Activated CD8-positive, alpha-beta memory T cell treated with anti-CD3 and anti-CD28 coated beads, Interleukin-2, amount 50 U/mL, for 48 hours (primary cell): ENCODE measurements around the gene HOXA13.

Experiments used
- DNase-seq: peaks from one replicate; pipeline ENCODE4 v3.0.0-alpha.2; 2020

The HOXA13 gene

DNA sequence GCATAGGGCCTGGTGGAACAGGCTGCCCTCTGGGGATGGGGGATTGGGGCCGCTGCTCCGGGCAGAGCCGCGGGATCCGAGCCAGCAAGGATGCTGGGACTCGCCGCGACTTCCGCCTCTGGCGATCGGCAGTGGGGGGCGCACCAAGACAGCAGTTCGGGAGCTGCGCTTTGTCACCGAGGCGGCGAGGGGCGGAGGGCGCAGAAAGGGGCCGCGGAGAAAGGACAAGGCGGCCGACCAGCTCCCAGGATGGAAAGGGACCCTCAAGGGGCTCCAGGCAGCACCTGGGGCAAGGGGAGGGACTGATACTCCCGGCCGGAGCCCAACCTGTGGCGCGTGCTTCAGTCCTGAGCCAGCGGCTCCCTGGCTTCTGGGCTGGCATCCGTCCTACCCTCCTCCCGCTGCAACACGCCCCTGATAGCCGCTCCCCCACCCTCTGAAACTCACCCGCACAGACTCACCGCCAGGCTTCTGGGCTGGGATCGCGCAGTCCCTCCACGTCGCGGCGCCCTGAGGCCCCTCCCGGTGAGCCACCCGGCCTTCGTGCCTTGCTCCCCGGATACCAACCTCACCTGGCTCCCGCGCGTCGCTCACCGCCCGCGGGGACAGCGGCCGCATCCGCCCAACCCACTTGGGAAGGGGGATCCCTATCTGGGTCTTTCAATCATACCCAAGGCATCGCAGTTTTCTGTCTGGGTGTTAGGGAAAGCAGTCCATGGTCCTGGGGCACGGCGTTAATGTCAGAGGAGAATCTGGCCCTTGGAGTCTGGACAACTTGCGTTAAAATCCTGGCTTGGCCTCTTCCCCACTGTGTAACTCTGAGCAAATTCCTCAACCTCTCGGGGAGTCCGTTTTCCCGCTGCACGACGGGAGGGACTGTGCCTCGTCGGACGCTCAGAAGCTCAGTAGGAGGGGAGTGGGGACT is 35.8 kb upstream of the HOXA13 start:
- no peak for DNase-seq

DNA sequence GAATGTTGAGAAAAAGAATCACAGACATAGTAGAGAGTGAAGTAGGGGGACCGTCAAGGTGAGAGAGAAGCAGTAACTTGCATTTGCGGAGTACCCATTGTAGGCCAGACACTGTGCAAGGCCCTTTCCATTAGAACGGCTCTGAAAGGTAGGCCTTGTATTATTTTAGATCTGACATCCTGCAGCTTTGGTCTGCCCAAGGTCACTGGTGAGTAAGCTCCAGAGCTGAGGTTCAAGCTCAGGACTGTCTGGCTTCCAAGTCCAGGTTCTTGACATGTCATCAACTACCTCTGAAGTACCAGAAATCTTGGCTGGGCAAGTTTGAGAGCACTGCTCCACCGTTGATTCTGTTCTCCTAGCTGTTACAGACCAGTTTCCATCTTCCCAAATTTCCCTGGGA is 29.6 kb upstream of the HOXA13 start:
- no peak for DNase-seq

DNA sequence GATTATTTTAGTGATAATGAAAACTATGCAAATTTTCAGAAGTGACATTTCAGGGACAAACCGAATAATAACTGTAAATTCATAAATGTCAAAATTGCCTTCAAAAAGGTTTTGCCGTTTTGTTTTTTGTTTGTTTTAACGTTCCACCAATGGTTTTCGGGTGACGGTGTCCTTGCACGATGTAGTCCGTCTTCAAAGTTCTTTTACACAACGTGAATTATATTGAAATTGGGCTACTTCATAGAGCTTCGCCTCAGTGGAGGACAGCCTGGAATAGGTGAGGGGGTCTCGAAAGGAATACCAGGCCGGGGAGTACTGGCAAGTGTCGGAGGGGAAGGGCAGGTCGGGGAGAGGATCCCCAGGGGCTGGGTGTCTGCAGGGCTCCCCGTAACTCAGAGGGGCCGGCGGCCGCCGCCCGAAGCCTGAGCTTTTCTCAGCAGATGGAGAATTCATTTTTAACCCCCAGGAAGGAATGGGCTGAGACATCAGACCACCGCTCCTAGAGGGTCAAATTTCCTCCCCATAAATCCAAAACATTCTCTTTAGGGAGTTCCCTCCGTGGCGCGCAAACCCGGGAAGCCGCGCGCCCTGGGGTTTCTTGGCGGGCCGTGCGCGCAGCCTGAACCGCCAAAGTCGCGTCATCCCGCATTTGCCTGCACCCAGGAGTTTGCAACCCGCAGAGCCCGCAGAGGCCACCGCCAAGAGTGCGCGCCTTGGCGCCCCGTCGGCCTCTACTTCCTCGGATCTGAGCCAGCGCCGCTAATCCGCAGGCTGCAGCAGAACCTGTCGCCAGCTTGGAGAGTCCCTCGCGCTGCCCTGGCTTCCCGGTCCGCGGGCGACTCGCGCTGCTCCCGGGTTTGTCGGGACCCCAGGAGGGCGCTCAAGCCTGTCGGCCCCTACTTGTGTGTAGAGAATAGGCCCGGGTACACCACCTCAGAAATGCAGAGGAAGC is 25.4 kb upstream of the HOXA13 start:
- DNase-seq: no peak

DNA sequence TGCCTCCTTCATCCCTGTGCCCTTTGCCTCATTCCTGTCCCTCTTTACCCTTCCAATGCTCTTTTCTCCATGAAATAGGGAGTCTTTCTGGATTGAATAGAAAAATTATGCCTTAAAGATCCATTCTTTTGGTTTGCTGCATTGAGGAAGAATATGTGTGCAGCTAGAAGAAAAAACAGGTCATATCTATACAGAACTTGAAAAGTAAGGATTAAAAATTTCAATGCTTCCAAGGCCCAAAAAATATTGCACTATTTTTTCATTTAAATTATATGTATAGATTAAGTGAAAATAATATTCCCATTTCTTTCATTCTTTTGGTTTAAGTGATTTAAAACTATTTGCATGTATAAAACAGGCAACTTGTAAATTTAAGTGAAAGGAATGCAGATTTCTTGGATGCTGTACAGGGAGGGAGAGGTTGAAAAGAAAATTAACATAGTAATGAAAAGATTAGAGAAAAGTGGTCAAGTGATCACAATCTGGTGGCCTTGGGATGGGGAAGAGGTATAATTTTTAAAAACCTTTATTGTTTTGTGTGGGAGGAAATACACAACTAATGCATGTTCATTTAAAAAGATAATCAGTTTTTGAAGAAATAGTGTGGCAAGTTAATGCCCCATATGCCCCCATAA is 24.2 kb upstream of the HOXA13 start:
- no peak for DNase-seq

DNA sequence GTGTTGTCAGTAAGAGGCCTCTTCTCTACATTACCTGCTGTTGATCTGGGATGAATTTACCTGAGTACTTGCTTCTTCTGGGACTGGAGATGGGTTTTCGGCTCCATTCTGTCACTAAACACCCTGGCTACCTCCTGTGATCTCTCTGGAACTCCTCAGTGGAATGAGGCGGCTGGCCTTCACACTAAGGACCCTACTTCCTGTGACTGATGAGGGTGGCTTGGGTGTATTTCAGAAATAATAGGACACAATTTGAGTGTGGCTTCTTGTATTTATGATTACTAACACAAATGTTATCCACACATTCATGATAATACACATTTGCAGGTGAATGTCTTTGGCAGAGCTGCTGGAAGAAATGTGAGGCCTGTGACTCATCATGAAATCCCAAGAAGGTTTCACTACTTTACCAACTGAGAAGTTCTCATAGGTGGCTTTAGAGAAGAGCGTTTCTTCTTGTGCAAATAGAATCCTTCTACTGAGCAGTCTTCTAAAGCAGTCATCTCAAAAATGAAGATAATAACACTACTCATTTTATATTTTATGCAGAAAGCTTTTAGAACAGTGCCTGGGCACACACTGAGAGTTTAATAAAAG is 21.4 kb upstream of the HOXA13 start:
- no peak for DNase-seq

DNA sequence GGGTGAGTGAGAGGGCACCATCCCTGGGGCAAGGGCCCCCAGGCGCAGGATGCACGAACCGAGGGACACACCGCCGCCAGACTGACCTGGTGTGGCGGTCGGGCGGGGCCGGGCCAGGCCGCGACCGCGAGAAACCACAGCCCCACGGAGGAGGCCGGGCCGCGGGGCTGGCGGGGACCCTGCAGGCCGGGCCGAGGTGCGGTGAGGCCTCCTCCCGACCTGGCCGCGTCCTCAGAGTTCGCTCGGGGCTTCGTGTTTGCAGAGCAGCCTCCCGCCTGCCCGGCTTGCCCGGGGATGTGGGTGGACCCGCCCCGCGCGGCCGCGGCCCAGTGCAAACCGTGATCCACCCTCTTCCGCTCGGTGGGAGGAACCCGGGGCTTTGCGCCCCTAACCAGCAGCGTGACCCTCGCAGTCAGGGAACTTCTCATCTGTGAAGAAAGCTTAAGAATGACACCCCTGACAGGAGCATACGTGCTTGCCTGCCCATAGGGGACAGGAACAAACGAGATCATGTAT is 20.6 kb upstream of the HOXA13 start:
- DNase-seq: no peak

DNA sequence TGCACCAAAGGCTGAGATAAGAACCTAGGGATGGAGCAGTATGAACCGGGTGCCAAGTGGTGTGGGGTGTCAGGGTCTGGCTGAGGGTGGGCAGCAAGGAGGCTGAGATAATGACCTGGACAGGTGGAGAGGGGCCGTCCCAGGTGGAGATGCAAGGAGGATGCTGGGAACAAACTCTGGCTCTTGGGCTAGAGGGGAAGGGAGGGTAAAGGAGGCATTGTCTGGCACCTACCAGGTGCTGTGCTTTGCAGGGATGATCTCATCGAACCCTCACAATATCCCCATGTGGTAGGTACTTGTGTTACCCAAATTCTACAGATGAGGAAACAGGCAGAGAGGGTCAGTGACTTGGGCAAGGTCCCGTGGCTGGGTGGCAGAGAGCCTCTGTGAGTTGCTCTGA is 19.9 kb upstream of the HOXA13 start:
- no peak for DNase-seq

DNA sequence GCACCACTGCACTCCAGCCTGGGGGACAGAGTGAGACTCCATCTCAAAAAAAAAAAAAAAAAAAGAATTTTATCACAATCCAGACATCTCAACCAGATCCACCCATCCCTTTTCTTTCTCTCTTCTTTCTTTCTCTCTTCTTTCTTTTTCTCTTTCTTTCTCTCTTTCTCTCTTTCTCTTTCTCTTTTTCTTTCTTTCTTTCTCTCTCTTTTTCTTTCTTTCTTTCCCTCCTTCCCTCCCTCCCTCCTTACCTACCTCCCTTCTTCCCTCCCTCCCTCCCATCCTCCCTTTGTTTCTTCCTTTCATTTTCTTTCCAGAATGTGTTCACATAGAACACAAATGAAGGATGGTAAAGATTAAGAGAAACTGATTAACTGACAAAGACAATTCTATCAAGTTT is 18.1 kb upstream of the HOXA13 start:
- DNase-seq: no peak

DNA sequence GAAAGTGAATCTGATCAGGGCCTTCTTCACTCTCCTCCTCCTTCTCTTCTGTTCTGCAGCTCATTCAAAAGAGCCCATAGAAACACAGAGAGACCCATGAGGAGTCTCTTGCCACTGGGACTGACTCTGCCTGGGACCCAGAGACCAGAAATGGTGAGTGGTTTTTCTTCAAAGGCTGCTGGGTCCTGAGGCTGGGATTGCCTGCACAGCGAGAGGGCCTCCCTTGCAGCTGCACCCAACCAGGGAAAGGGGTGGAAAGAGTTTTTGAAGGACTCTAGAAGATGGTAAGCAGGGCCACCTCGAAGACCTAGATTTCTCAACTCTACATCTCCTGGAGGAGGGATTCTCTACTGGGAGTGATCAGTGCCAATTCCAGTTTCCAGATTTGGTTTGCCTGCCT is 15.5 kb upstream of the HOXA13 start:
- no peak for DNase-seq

DNA sequence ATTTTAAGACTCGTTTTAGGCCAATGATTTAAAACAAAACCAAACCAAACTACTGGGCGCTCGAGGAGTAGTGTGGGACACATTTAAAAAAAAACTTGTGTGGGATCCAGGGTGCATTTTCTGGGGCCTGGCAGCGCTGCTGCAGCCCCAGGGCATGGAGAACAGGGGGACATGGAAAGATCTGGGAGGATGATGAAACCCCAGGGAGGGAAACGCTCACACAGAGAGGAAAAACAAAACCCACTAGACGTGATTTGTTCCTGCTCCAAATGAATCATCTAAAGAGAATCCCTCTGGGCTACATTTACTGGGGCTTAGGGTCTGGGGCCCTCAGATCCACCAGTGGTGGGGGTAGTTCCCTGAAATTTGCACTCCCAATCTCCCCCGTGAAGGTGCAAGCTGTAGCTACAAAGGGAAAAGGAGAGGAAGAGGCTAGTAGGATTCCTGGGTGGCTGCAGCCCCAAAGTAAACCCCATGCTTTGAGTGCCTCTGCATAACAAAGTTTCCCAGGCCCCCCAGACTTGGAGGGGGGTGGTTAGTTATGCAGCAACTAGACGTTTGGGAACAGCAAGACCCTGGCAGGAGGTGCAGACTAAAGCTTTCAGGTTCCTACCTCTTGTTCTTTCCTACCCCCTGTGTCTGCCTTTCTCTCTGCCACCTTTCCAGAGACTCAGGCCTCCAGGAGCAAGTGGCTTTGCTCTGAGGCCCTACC is 14.5 kb upstream of the HOXA13 start:
- no peak for DNase-seq

DNA sequence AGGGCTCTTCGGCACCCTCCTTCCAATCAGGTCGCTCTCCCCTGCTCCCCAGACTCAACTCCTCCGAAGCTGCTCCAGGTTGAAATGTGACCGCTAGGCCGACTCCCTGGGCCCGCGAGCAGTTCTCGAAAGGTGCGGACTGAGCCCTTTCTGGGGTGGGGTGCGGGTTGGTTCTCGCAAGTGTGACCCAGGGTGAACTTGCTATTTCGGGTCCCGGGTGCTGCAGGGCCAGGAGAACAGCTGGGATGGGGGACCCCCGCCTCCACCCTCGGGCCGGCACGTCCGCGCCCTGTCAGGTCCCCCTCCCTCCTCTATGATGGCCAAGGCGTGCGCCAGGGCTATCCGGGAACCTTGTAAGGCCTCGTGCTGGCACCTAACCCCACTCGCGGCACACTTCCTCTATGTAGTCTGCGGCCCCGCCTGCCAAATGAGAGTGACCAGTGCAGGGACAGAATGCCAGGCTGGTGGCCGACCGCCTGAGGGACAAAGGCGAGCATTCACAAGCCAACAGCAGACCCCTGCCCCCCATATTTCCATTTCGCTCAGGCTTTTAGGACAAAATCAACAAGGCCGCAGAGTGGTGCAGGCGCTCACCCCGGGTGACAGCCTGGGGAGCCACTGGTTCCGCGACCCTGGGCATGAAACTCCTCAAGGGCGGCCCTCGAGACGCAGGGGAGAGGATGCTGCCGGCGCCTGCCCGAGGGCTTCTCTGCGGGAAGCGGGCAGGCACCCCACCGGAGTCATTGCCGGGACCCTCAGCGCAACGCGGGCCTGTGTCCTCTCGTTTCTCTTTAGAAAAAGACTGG is 13.7 kb upstream of the HOXA13 start:
- no peak for DNase-seq

DNA sequence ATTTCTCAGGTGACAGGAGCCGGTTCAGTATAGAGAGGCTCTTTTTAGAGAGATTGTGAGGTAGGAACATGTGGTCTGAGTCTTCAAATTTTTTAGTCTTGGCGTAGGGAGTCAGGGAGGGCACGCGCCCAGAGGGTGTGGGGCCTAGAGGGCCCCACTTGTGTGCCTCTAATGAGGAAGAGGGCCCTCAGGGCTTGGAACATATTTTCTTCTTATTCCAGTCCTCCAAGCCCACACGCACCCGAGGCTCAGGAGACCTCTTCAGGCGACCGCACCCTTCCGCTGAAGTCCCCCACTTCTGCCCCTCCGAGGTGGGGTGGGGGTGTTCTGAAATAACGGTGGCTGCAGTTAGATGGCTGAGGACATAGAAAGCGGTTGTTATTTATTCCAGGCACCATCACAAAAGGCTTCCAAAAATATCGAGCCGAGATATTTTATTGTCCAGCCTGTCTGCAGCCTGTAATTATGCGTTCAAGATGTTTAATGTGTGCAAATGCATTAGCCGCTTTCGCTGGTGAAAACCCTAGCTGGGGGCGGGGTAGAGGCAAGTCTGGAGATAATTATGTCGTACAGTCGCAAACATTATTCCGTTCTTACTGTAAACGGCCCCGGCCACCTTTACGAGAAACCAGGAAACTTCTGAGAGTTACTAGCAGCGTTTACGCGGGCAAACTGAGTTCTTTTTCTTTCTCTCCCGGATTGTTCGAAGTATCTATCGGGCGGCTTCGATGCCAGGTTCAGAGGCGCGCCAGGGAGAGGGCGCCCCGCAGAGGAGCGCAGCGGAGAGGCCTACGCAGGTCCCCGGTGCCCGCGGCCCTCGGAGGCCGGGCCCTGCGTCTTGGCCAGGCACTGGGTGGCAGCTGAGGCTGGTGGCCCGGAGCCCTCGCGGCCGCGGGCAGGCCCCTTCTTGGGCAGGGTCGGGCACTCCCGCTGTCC is 12.9 kb upstream of the HOXA13 start:
- no peak for DNase-seq

DNA sequence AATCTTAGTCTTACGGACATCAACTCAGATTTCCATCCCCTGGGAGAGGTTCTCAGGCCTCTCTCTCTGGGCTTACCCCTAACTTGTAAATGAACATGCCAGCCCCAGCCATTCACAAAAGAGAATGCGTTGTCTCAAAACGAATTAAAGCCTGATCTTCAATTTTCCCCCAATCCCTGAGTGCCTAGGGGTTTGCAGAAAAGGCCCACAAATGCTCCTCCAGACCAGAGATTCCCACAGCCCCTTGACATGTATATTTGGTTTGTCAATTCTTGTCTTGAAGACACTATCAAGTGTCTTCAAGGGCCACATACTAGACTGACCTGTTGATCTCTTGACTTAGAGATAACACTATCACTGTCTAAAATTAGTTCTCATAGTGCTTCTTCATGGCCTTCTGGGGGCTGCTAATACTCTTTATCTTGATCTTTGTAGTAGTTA is 11.9 kb upstream of the HOXA13 start:
- DNase-seq: no peak

DNA sequence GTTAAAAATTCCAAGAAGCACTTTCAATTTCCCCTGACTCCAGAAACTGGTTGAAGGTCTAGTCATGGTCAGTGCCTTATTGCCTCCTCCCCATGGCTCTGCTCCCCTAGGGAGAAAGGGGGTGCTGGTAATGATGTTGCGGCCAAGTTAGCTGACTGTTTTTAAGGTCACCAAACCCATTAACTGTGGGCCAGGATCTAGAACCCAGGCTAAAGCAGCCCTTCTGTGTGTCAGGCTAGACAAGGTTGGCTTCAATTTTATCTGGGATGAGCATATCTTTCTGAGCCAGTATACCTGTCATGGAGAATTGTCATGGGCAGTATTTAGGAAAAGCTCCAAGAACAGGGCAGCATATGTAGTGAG is 11.2 kb upstream of the HOXA13 start:
- DNase-seq: no peak

DNA sequence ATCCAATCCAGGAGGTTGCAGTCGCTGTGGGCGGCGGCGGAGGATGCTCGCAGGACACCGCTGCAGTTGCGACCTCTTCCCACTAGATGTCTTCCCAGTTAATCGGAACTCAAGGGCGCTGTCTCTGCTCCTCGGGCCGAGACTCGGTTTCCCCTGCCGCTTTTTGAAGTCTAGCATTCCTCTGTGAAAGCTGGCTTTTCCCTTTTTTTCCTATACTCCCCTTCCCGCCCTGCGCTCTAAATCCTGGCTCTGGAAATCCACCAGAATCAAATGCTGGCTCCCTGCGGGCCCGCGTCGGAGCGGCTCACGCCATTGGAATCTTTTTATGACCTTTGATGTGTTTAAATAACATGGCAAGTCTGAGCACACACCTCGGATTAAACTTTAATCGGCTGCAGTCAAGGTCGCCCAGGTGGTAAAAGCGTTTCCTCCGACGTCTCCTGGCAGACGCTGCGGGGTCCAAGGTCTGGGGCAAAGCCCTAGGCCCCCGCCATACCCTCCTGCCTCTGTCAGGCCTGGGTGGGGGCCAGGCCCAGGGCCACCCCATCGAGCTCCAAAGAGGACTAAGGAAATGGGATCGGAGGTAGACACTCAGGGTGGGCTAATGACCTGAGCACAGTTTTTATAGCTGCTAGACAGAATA is 10.7 kb upstream of the HOXA13 start:
- DNase-seq: no peak

DNA sequence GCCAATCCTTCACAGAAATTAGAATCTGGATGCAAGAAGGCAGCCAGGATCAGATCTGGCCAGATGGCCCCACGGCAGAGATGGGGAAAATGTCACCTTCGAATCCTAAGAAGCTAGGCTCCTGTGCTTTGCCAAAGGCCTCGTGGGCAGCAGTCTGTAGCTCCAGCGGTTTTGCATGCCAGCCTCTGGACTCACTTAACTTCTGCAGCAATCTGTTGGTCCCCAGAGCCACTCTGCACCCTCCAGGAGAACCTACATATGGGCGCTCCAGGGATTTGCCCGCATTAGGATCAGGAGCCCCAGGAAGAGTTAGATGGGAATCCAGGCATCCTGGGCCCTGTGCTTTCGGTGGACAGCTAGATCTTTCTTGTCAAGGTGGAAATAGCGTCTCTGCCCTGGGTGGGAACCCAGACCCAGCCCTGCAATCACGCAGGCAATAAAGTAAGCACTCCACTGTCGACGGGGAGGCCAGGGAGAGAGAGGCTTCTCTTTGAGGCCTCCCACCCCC is 10.1 kb upstream of the HOXA13 start:
- DNase-seq: no peak

DNA sequence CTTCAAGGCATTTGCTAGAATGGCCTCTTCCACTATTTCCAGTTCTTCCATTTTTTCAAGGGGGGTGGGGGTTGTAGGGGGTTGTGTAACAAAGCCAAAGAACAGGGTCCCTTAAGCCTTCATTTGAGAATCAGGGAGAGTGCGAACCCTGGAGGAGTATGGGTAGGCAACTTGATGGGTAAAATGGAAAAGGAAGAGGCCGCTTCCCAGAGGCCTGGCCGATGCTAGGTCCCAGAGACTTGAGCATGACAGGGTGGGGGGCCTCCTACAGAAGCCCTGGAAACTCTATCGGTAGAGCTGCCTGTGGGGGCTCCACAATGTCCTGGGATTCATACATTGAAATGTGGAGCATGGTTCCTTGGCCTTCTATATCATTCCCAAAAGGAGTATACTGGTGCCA is 9.1 kb upstream of the HOXA13 start:
- DNase-seq: no peak

DNA sequence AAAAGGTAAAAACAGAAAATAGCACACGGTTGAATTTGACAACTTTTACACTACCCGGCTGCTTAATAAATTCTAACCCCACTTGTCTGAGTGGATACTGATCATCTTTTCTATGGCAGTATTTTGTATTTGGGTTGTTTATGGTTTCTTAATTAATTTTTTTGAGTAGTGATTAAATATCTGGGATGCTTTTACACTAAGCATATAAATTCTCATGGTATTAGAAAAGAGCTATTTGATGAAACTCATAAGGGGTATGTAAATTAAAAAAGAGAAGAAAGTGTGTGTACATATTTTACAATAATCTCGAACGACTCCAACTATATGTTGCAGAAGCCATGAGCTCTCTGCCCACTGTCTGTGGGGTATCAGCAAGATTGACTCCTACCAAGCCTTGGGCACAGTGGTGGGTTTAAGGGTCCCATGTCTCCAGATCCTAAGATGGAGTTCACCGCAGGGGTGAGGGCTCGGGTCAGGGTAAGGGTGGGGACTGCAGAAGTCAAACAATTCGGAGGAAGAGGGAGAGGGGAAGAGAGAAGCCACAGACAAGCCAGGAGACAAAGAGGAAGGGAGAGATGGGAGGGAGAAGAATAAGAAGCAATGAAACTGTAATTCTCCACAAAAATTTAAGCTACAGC is 7.6 kb upstream of the HOXA13 start:
- DNase-seq: no peak
